Ectodermal cell (in vitro differentiated cells): ENCODE data around the gene WDSUB1.

ENCODE experiments used
- H3K27ac ChIP-seq: 2 replicates; pipeline ENCODE4 v1.7.0; 2013; ENCODE audit warnings: mild to moderate bottlenecking, low read depth, low read length; ENCODE audit not compliant: insufficient read depth, poor library complexity, severe bottlenecking
- H3K27me3 ChIP-seq: 2 replicates; pipeline ENCODE4 v1.7.0; 2013; ENCODE audit warnings: mild to moderate bottlenecking, low read length; ENCODE audit not compliant: insufficient read depth, control insufficient read depth, poor library complexity, severe bottlenecking
- H3K36me3 ChIP-seq: one replicate; pipeline ENCODE4 v1.7.0; 2013; ENCODE audit warnings: low read length; ENCODE audit not compliant: control insufficient read depth, insufficient read depth
- H3K4me1 ChIP-seq: one replicate; pipeline ENCODE4 v1.7.0; 2013; ENCODE audit warnings: low read length; ENCODE audit not compliant: control insufficient read depth, insufficient read depth
- H3K4me3 ChIP-seq: 2 replicates; pipeline ENCODE4 v1.7.0; 2013; ENCODE audit warnings: low read depth, low read length, control low read depth; ENCODE audit not compliant: insufficient read depth
- H3K9me3 ChIP-seq: 2 replicates; pipeline ENCODE4 v1.7.0; 2013; ENCODE audit warnings: mild to moderate bottlenecking, low read length, moderate library complexity; ENCODE audit not compliant: control insufficient read depth
- WGBS, 2 experiments: methylation state at CpG; one replicate each; pipeline ENCODE4 v1.1.7; 2013; ENCODE audit warnings: missing lambda C conversion rate in 2 of 2; 5-methylcytosine and 5-hydroxymethylcytosine counted together

Gene WDSUB1

GRCh38 chr2:159225025-159226016, 61.2 kb downstream of the WDSUB1 start:
- 79 to 80% methylated on average over 26 of the region's 26 CpGs for WGBS, 2 experiments
- Histone ChIP-seq H3K27me3 (no peaks in the 10 kb centered on the region), H3K4me1 (peaks cover 7% of the 10 kb centered on the region), H3K4me3 (no peak overlapping the region), H3K36me3 (no peaks in the 10 kb centered on the region), H3K9me3 (no peaks in the 10 kb centered on the region), H3K27ac (no peak overlapping the region)

GRCh38 chr2:159224061-159224813, 62.3 kb downstream of the WDSUB1 start:
- Histone ChIP-seq H3K27me3 (no peaks in the 10 kb centered on the region), H3K36me3 (no peaks in the 10 kb centered on the region), H3K4me3 (no peak overlapping the region), H3K4me1 (peaks cover 7% of the 10 kb centered on the region), H3K9me3 (no peaks in the 10 kb centered on the region), H3K27ac (no peak overlapping the region)
- WGBS, 2 experiments, result 95 to 96% methylated on average over 17 of the region's 17 CpGs

- WGBS, 2 experiments, result 94 to 96% methylated on average over 8 of the region's 8 CpGs
- no peaks in the 10 kb centered on the region for H3K36me3 ChIP-seq
- H3K27me3 ChIP-seq, result no peaks in the 10 kb centered on the region
- no peak overlapping the region for H3K4me3 ChIP-seq
- H3K4me1 ChIP-seq, result no peaks in the 10 kb centered on the region
- no peaks in the 10 kb centered on the region for H3K9me3 ChIP-seq
- no peak overlapping the region for H3K27ac ChIP-seq
These were observed 67.0 kb downstream of the WDSUB1 start for GRCh38 chr2:159219394-159219998.

- 90 to 93% methylated on average over 6 of the region's 6 CpGs for WGBS, 2 experiments
- Histone ChIP-seq H3K4me3 (no peak overlapping the region), H3K36me3 (no peaks in the 10 kb centered on the region)
These were observed 68.1 kb downstream of the WDSUB1 start for GRCh38 chr2:159218389-159218788.

GRCh38 chr2:159217676-159218075, 68.8 kb downstream of the WDSUB1 start:
- no peaks in the 10 kb centered on the region for H3K4me1 ChIP-seq
- no peak overlapping the region for H3K4me3 ChIP-seq
- H3K27me3 ChIP-seq, result peaks cover 5% of the 10 kb centered on the region
- no peaks in the 10 kb centered on the region for H3K36me3 ChIP-seq
- H3K27ac ChIP-seq, result no peak overlapping the region
- no peaks in the 10 kb centered on the region for H3K9me3 ChIP-seq
- WGBS, 2 experiments, result 92 to 94% methylated on average over 5 of the region's 5 CpGs

More at GRCh38 chr2:159218389-159218788, 68.1 kb downstream of the WDSUB1 start:
- no peaks in the 10 kb centered on the region for H3K4me1 ChIP-seq
- H3K9me3 ChIP-seq, result no peaks in the 10 kb centered on the region
- no peak overlapping the region for H3K27ac ChIP-seq
- H3K27me3 ChIP-seq, result peaks cover 4% of the 10 kb centered on the region

GRCh38 chr2:159215116-159215515, 71.4 kb downstream of the WDSUB1 start:
- Histone ChIP-seq H3K27me3 (peaks cover 5% of the 10 kb centered on the region), H3K9me3 (no peaks in the 10 kb centered on the region), H3K36me3 (no peaks in the 10 kb centered on the region), H3K4me1 (peaks cover 10% of the 10 kb centered on the region), H3K27ac (no peak overlapping the region), H3K4me3 (no peak overlapping the region)
- WGBS, 2 experiments, result 96 to 97% methylated on average over 7 of the region's 7 CpGs

- 86 to 95% methylated on average over 3 of the region's 3 CpGs for WGBS, 2 experiments
These were observed 72.1 kb downstream of the WDSUB1 start for GRCh38 chr2:159214325-159214865.

GRCh38 chr2:159213296-159213695, 73.2 kb downstream of the WDSUB1 start:
- H3K27ac ChIP-seq, result no peak overlapping the region
- H3K4me3 ChIP-seq, result no peak overlapping the region
- peaks cover 8% of the 10 kb centered on the region for H3K27me3 ChIP-seq
- H3K36me3 ChIP-seq, result no peaks in the 10 kb centered on the region
- peaks cover 15% of the 10 kb centered on the region for H3K4me1 ChIP-seq
- H3K9me3 ChIP-seq, result no peaks in the 10 kb centered on the region
- 96 to 97% methylated on average over 5 of the region's 5 CpGs for WGBS, 2 experiments

More at GRCh38 chr2:159214325-159214865, 72.1 kb downstream of the WDSUB1 start:
- Histone ChIP-seq H3K27ac (no peak overlapping the region), H3K4me1 (peaks cover 15% of the 10 kb centered on the region), H3K27me3 (peaks cover 5% of the 10 kb centered on the region), H3K4me3 (no peak overlapping the region), H3K9me3 (no peaks in the 10 kb centered on the region), H3K36me3 (no peaks in the 10 kb centered on the region)

GRCh38 chr2:159211447-159212396, 74.8 kb downstream of the WDSUB1 start:
- H3K9me3 ChIP-seq, result no peaks in the 10 kb centered on the region
- 11 to 12% methylated on average over 14 of the region's 14 CpGs for WGBS, 2 experiments
- H3K4me3 ChIP-seq, result no peak overlapping the region
- H3K36me3 ChIP-seq, result no peaks in the 10 kb centered on the region
- H3K27ac ChIP-seq, result peak overlapping the region; percentile 68
- H3K27me3 ChIP-seq, result peaks cover 8% of the 10 kb centered on the region
- H3K4me1 ChIP-seq, result peaks cover 15% of the 10 kb centered on the region
